Motor neuron (in vitro differentiated cells): Measurements from ENCODE around the gene CHPF. TPM values are rescaled to one million over a fixed set of nuclear protein-coding genes. Genes with fewer than 3 reads are reported as not detected.

Experiments used
- ATAC-seq, 8 experiments: fragments of 200-7000 bp; cut with Tn5 transposase; replicated peaks in 6 of 8; 2 replicates each; pipeline ENCODE4 v1.8.0; 2021; ENCODE audit warnings: mild to moderate bottlenecking in 8 of 8, moderate library complexity in 8 of 8
- H3K27ac ChIP-seq, 2 donors: fragments of 250-450 bp; sonication (Bioruptor Pico); 2 replicates each; pipeline ENCODE4 v1.9.0; 2021; ENCODE audit warnings: antibody characterized with exemption in 2 of 2, mild to moderate bottlenecking in 2 of 2, moderate library complexity in 1 of 2
- H3K4me1 ChIP-seq, 2 donors: fragments of 250-450 bp; sonication (Bioruptor Pico); replicated peaks in 1 of 2; 2 replicates each; pipeline ENCODE4 v1.6.1; 2021; ENCODE audit warnings: antibody characterized with exemption in 2 of 2, mild to moderate bottlenecking in 2 of 2, moderate library complexity in 1 of 2
- H3K4me3 ChIP-seq, 5 donors: fragments of 250-450 bp; sonication (Bioruptor Pico); 2 replicates each; pipeline ENCODE4 v1.9.0; 2021; ENCODE audit warnings: antibody characterized with exemption in 5 of 5, mild to moderate bottlenecking in 5 of 5, moderate library complexity in 4 of 5
- WGBS, 10 experiments: fragments of 450-650 bp; shearing (Covaris generic); methylation state at CpG; one replicate each; pipeline ENCODE4 v1.0.0; 2022; 5-methylcytosine and 5-hydroxymethylcytosine counted together
- in situ Hi-C, 9 experiments: fragments of 400-800 bp; cut with MboI; loops; one replicate each; pipeline ENCODE4 v1.15.0; 2021; ENCODE audit warnings: low sequenced_read_pairs in 9 of 9, low pct_unique_long_range_greater_than_20kb in 2 of 9; ENCODE audit not compliant: unreplicated experiment in 9 of 9
- total RNA-seq, 8 experiments: library from RNA; unstranded; fragments of 300-600 nt; gene quantifications; 2 replicates each; pipeline versions ENCODE4 v1.2.3 to v1.2.4, GENCODE V29; 2022

Gene CHPF
- total RNA-seq, 8 experiments from 2014 or later = 20.9 to 164 (median 56.8) TPM

DNA sequence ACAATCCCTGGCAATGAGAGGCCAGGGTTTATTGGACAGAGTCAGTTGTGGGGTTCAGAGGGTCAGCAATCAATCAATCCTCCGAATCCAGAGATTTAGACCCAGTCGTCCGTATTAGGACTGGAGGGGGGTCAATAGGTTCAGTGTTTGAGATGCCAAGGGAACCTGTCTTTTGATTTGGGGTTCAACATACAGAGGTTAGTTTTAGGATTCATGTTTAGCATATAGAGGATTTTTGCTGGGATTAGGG lies 44.6 kb downstream of the CHPF start:
- peaks cover 46 to 70% of the 10 kb centered on the region in 2 donors for H3K4me1 ChIP-seq
- in situ Hi-C loops = no loop called here
- H3K27ac ChIP-seq = peak overlapping the region; percentile 89 to 94
- no peak for ATAC-seq
- 0% methylated on average over 1 to 3 of the region's 3 CpGs; no CpG with 5 or more reads in 6 of the 10 experiments for WGBS, 10 experiments
- peak overlapping the region; percentile 46 to 70 (median 54) for H3K4me3 ChIP-seq

DNA sequence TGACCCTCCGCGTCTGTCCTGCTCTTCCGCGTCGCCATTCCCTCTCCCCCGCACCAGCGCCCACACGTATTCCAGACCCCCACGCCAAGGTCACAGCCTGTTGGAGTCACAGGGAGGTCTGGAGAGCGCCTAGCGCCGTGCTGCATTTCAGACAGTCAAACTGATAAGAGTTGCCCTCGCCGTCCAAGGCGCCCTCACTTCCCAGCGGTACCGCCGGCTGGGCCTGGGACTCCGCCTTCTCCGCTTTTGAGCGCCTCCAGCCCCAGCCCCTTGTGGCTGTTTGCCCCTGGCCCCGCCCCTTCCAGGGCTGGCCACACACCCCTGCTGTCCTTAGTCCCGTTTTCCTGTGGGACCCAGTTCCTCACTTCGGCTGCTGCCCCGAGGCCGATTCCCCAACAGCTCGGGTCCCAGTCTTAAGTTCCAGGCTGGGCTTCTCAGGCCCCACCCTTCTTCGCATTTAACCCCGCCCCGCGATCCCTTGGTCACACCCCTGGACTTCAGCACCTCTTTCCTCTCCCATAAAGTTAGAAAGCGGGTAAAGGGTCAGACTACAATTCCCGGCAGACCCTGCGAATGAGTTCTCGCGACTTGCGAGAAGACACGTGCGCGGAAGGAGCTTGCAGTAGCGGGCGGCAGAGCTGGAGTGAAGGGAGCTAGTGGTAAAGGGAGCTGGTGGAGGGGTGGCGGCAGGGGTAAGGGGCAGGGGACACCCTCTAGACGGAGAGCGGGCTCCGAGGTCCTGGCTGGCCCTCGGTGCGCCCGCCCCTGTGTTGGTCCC lies 45.1 kb downstream of the CHPF start, which contains the start of gene GMPPA:
GMPPA (plus strand) TSS at position 612 of the 778 bp plus-strand sequence. CDS start 1,085 bp downstream, outside the sequence.
- peak within 1 kb of the TSS; percentile 89 to 94 for H3K27ac ChIP-seq
- WGBS, 10 experiments = 0 to 6% (median 3%) methylated on average over 3 to 20 of the region's 49 CpGs; no CpG with 5 or more reads in 4 of the 10 experiments

DNA sequence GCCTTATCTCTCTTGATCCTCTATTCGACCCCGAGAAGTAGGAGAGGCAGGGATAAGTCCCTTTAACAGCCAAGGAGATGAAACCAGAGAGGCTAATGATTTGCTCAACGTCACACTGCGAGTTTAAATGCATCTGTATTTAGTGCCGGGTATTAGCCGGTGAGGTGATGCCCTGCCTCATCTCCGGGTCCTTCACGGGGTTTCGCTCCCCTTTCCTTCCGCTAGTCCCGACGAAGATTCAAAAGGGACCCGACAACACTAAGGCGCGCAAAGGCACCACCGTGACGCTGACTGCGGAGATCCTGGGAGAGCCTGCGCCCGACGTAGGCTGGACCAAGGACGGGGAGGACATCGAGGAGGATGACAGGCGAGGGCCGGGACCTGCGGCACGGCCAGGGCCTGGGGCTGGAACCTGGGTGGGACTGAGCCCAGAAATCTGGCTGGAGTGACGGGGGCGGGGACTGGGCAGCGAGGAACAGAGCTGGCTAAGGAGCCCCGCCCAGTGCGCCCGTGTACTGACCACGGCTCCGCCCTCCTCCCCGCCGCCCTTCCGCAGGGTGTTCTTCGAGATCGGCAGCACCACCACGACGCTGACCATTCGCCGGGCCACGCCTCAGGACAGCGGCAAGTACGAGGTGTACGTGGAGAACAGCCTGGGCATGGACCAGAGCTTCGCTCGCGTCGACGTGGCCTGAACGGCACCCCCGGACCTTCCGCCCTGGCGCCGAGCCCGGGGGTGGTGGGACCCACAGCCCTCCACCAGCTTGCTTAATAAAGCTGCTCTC lies 45.9 kb downstream of the CHPF start:
- peak overlapping the region; percentile 61 to 79 for H3K27ac ChIP-seq
- peak; percentile 21 to 73 (median 48) for ATAC-seq

More for the DNA sequence above, 45.1 kb downstream of the CHPF start, which contains the start of gene GMPPA:
- Histone ChIP-seq H3K4me1 (peaks cover 46 to 67% of the 10 kb centered on the region in 2 donors), H3K4me3 (peak within 1 kb of the TSS; percentile 46 to 70 (median 54))
- ATAC-seq = peak; percentile 73 to 87 (median 80)
- in situ Hi-C loops = no loop called here

GRCh38 chr2:219496825-219497494 lies 46.6 kb downstream of the CHPF start:
- WGBS, 10 experiments = 0 to 67% (median 62%) methylated on average over 1 to 11 of the region's 61 CpGs; no CpG with 5 or more reads in 7 of the 10 experiments
- Histone ChIP-seq H3K4me3 (peak overlapping the region in 2 of 5 donors; percentile 46 to 67), H3K27ac (peak overlapping the region; percentile 12 to 61), H3K4me1 (peaks cover 41 to 56% of the 10 kb centered on the region in 2 donors)
- in situ Hi-C loops = no loop called here
- no peak for ATAC-seq

More for the DNA sequence above, 45.9 kb downstream of the CHPF start:
- H3K4me1 ChIP-seq = peaks cover 46 to 63% of the 10 kb centered on the region in 2 donors
- WGBS, 10 experiments = 2 to 40% (median 16%) methylated on average over 2 to 19 of the region's 59 CpGs; no CpG with 5 or more reads in 5 of the 10 experiments
- in situ Hi-C loops = no loop called here
- peak overlapping the region; percentile 46 to 70 (median 54) for H3K4me3 ChIP-seq

- peak in 1 of 8 experiments; percentile 20 for ATAC-seq
- Histone ChIP-seq H3K27ac (peak overlapping the region; percentile 56 to 61), H3K4me1 (peaks cover 40 to 54% of the 10 kb centered on the region in 2 donors), H3K4me3 (peak overlapping the region in 2 of 5 donors; percentile 46 to 67)
- WGBS, 10 experiments = 40 to 100% (median 82%) methylated on average over 1 to 12 of the region's 20 CpGs; no CpG with 5 or more reads in 6 of the 10 experiments
- in situ Hi-C loops = no loop called here
Observed at GRCh38 chr2:219496247-219496824, 47.3 kb downstream of the CHPF start.

GRCh38 chr2:219495531-219496122 lies 48.0 kb downstream of the CHPF start:
- 0 to 8% (median 0%) methylated on average over 1 to 4 of the region's 14 CpGs; no CpG with 5 or more reads in 7 of the 10 experiments for WGBS, 10 experiments
- Histone ChIP-seq H3K4me1 (peaks cover 40 to 54% of the 10 kb centered on the region in 2 donors), H3K4me3 (no peak overlapping the region), H3K27ac (peak overlapping the region in 1 of 2 donors; percentile 56)
- in situ Hi-C loops = no loop called here
- peak in 6 of 8 experiments; percentile 12 to 48 (median 38) for ATAC-seq

DNA sequence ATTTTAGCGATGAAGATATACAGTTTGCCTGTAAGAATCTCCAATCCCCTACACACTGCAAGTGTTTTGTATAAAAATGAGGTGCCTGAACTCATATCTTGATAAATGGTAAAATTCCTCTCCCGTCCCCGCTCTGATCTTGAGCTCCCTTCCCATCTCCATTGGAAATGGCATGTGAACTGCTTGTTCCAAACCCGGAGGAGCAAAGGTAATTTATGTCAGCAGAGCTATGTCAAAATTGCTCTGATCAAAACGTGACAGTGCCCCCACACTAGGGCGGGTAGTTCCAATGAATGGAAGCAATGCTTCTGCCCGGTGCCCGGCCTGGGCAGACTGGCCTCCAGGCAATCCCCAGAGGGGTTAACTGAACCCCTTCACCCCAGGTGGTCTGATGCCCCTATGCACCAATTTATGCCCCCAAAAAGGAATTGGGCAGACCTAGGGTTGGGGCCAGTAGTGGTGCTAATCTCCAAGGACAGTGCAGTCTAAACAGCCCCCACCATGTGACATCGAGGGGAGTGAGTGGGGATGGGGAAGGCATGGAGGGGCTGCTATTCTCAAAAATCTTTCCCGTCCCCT lies 48.6 kb downstream of the CHPF start:
- H3K27ac ChIP-seq = no peak overlapping the region
- no peak overlapping the region for H3K4me3 ChIP-seq
- no peak for ATAC-seq
- WGBS, 10 experiments = 0 to 61% (median 40%) methylated on average over 1 to 7 of the region's 10 CpGs; no CpG with 5 or more reads in 3 of the 10 experiments
- in situ Hi-C loops = no loop called here
- peaks cover 38 to 49% of the 10 kb centered on the region in 2 donors for H3K4me1 ChIP-seq

DNA sequence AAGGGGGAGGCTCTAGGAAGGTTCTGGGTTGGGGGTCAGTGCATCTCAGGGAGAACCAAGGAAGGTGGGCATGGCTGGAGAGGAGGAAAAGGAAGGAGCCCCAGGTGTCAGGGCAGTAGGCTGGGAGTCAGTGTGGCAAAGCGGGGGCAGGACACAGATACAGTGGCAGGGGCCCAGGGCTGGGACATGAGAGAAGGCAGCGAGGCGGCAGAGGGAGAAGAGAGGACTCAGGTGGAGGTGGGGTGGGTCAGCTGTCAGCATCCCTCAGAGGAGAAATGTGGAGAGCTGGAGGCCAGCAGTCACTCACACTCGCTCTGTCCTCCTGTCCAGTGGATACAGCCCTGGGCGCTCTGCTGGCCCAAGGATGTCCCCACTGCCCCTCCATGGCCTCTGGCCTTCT lies 50.5 kb downstream of the CHPF start:
- peaks cover 30 to 35% of the 10 kb centered on the region in 2 donors for H3K4me1 ChIP-seq
- no peak for ATAC-seq
- no peak overlapping the region for H3K4me3 ChIP-seq
- 60 to 100% (median 95%) methylated on average over 1 to 4 of the region's 5 CpGs; no CpG with 5 or more reads in 4 of the 10 experiments for WGBS, 10 experiments
- in situ Hi-C loops = no loop called here
- no peak overlapping the region for H3K27ac ChIP-seq

- Histone ChIP-seq H3K4me1 (peaks cover 28 to 30% of the 10 kb centered on the region in 2 donors), H3K4me3 (no peak overlapping the region), H3K27ac (no peak overlapping the region)
- in situ Hi-C loops = no loop called here
- 50 to 80% (median 80%) methylated on average over 1 to 4 of the region's 20 CpGs; no CpG with 5 or more reads in 7 of the 10 experiments for WGBS, 10 experiments
- ATAC-seq = no peak
Observed at GRCh38 chr2:219492575-219492974, 51.0 kb downstream of the CHPF start.

- no peak for ATAC-seq
- Histone ChIP-seq H3K4me1 (peaks cover 26 to 29% of the 10 kb centered on the region in 2 donors), H3K27ac (no peak overlapping the region), H3K4me3 (no peak overlapping the region)
- WGBS, 10 experiments = 30 to 100% (median 74%) methylated on average over 1 to 6 of the region's 14 CpGs; no CpG with 5 or more reads in 4 of the 10 experiments
- in situ Hi-C loops = no loop called here
Observed at GRCh38 chr2:219491278-219491963, 52.2 kb downstream of the CHPF start.

DNA sequence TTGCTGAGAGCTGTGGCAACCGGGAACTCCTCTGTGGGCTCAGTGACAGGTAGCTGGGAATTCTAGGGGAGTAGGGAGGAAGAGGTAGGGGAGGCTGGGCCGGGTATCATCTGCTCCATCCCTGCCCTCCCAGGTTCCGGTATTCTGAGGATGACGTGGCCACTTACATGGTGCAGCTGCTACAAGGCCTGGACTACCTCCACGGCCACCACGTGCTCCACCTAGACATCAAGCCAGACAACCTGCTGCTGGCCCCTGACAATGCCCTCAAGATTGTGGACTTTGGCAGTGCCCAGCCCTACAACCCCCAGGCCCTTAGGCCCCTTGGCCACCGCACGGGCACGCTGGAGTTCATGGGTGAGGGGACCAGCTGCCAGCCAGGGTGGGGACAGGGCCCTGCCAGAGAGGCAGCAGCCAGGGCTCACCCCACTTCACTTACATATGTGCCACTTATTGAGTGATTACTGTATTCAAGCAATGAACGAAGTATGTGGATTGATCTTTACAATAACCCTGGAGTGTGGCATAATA lies 52.9 kb downstream of the CHPF start:
- no peak for ATAC-seq
- WGBS, 10 experiments = 29 to 100% (median 74%) methylated on average over 1 to 6 of the region's 10 CpGs; no CpG with 5 or more reads in 4 of the 10 experiments
- in situ Hi-C loops = no loop called here
- no peak overlapping the region for H3K27ac ChIP-seq
- peaks cover 26 to 30% of the 10 kb centered on the region in 2 donors for H3K4me1 ChIP-seq
- no peak overlapping the region for H3K4me3 ChIP-seq
